IPS DF 19.7 (cell line): ENCODE measurements around the gene CNGB1.
"Not testable (repeated sequence)": the region's sequence is repeated elsewhere in the genome, so short reads cannot be mapped to it uniquely, and the experiment has no call there.

Source experiments
- DNase-seq: peaks from one replicate; pipeline ENCODE4 v3.0.0-alpha.2; 2013; ENCODE audit warnings: low read depth, low spot score

The CNGB1 gene

GRCh38 chr16:57952909-57953308 is 18.0 kb downstream of the CNGB1 start:
- DNase-seq: no peak

GRCh38 chr16:57951204-57951960 is 19.5 kb downstream of the CNGB1 start:
- DNase-seq: no peak

GRCh38 chr16:57950382-57950781 is 20.5 kb downstream of the CNGB1 start:
- DNase-seq: no peak

GRCh38 chr16:57949595-57950238 is 21.2 kb downstream of the CNGB1 start:
- no peak for DNase-seq

GRCh38 chr16:57949013-57949412 is 21.9 kb downstream of the CNGB1 start:
- peak; percentile 17 for DNase-seq

- no peak for DNase-seq
These were observed 22.9 kb downstream of the CNGB1 start for GRCh38 chr16:57948027-57948426.

- DNase-seq: no peak
These were observed 23.7 kb downstream of the CNGB1 start for GRCh38 chr16:57947261-57947660.

- DNase-seq: no peak
These were observed 24.6 kb downstream of the CNGB1 start for GRCh38 chr16:57946181-57946801.

GRCh38 chr16:57945740-57946138 is 25.2 kb downstream of the CNGB1 start:
- DNase-seq: no peak

- no peak for DNase-seq
These were observed 25.8 kb downstream of the CNGB1 start for GRCh38 chr16:57944970-57945739.

GRCh38 chr16:57943381-57943780 is 27.5 kb downstream of the CNGB1 start:
- DNase-seq: not testable (repeated sequence)

- DNase-seq: not testable (repeated sequence)
These were observed 29.0 kb downstream of the CNGB1 start for GRCh38 chr16:57941901-57942300.

GRCh38 chr16:57941016-57941664 is 29.8 kb downstream of the CNGB1 start:
- no peak for DNase-seq

- no peak for DNase-seq
These were observed 30.5 kb downstream of the CNGB1 start for GRCh38 chr16:57940382-57940966.

GRCh38 chr16:57939872-57940224 is 31.1 kb downstream of the CNGB1 start:
- no peak for DNase-seq

- no peak for DNase-seq
These were observed 31.7 kb downstream of the CNGB1 start for GRCh38 chr16:57938936-57939871.

- no peak for DNase-seq
These were observed 32.4 kb downstream of the CNGB1 start for GRCh38 chr16:57938484-57938883.

- DNase-seq: no peak
These were observed 33.1 kb downstream of the CNGB1 start for GRCh38 chr16:57937861-57938260.

GRCh38 chr16:57935904-57936303 is 35.0 kb downstream of the CNGB1 start:
- DNase-seq: no peak

GRCh38 chr16:57930533-57930932 is 40.4 kb downstream of the CNGB1 start:
- DNase-seq: no peak
